GM18873 (cell line): Measurements from ENCODE around the gene SCG5.

Experiments
- ATAC-seq: cut with Tn5 transposase; IDR thresholded peaks from one replicate; pipeline ENCODE4 v1.9.1; 2021; ENCODE audit warnings: mild to moderate bottlenecking, moderate library complexity, moderate number of reproducible peaks; ENCODE audit not compliant: unreplicated experiment, low FRiP score

SCG5 gene

DNA sequence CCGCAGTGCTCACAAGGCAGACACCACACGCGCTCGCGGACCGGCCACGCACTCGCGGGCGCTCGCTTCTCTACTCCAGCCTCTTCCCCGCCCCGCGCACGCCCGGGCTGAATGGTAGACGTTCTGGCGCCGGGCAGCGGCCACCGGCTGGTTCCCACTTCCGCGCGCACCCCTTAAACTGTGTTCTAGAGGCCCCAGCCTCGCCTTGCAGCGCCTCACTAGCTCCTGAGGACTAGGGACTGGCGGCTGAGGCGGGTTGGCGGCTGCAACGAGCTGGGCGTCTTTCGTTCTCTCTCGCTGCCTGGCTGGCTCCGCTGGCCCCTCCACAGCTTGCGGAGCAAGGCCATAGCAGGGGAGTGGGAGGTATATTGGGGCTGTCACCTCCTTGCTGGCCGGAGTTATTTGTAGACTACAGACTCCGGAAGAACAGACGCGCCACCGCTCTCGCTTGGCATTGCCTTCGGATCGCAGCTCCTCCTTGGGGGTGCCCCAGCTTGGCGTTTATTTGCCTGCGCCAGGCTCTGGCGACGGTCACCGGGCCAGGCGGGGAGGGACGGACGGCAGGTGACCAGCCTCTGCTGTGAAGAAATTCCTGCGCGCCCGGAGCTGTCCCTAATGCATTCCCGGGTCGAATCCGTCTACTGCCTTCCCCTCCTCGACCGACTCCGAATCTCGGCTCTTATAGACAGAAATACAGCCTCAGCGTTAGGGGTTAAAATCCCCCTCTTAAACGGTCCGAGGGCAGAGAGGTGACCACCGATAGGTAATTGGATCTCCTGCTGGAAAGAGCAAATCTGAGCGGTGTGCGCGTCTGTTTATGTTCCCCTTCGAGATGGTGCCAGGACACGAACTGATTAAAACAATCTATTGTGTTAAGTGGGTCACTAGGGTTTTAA, 77.6 kb downstream of the SCG5 start:
- no peak for ATAC-seq

DNA sequence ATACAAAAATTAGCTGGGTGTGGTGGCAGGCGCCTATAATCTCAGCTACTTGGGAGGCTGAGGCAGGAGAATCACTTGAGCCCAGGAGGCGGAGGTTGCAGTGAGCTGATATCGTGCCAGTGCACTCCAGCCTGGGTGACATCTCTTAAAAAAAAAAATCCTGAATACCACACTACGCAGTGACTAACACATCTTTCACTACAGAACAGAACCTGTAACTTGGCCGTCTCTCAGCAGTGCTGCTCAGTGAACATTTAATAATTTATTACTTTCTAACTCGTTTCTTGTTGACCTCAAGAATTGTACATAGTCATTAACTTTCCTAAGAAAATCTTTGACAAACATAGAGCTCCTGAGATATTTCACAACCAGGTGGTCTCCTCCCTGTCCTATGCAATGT, 80.1 kb downstream of the SCG5 start:
- no peak for ATAC-seq

DNA sequence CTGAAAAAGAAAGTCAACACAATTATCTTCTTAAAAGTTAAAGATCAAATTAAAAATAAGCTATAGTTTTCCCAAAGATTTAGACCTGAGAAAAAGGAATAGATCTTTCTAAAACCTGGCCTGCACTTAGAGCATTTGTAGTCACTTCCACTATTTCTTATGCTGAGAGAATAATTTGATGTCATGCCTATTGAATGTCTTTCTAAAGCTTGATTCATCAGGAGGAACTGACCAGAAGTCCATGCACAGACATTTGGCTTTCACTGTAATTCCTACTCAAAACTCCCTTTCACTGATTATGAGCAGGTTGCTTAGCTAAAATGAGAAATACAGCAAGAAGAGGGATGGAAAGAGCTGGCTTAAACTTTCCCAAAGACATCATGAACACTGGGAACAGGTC, 80.6 kb downstream of the SCG5 start:
- no peak for ATAC-seq

DNA sequence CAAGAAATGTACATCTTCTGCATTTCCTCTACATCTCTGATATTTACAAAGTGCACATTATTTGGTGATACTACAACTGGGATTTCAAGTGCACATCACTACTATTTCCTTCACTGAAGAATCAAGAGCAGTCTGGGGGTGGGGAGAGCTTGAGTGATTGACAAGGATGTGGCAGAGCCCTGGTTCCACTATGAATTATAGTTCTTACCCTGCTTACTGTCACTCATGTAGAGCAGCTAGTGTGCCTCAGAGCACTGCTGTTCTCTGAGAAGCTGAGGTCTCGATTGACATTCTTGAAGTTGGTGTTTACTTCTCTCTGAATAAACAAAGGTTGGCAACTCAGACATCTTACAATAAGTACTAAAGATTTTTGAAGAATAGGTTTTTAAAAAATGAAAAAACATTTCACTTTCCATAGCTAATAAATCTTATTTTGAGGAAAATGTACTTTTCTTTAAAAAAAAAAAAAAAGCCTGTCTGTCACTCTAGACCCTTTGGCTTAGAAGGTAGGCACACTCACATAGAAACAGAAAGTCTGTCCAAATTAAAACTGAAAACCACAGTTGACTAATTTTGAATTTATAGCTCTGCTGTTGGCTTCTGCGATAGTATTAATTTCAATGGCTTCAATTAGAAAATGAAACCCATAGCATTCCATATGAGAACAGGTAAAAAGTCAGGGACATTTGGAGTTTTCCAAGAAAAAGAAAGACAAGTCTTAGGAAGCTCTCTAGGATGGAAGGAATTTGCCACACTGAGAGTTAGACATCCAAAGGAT, 81.8 kb downstream of the SCG5 start:
- ATAC-seq: peak; percentile 72

DNA sequence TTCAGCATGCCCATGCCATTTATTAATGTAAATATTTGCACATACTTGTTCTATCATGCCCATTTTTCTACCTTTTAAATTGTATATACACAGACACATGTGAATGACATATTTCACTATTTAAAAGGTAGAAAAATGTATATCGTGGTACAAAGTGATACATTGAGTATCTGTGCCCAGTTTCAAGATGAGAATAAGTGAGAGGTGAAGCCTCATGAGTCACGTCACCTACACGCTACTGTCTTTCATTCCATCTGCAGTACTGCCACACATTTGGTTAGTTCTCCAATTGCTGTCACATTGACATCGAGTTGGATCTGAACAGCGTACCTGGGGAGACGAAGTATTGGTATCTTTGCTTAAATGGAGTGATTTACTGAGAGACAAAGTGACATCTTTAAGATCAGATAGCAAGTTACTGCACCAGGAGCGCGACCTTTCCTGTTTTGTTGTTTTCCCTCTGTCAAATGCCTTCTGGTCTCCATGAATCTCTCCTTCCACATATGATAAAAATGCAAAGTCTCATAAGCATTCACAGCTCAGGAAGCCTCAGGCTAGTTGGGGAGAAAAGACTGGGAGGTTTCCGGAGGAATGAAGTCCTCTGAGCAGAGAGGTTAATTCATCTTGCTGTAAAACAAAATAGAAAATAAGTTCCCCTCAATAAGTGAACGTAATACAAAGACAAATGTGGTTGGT, 88.3 kb downstream of the SCG5 start:
- no peak for ATAC-seq

DNA sequence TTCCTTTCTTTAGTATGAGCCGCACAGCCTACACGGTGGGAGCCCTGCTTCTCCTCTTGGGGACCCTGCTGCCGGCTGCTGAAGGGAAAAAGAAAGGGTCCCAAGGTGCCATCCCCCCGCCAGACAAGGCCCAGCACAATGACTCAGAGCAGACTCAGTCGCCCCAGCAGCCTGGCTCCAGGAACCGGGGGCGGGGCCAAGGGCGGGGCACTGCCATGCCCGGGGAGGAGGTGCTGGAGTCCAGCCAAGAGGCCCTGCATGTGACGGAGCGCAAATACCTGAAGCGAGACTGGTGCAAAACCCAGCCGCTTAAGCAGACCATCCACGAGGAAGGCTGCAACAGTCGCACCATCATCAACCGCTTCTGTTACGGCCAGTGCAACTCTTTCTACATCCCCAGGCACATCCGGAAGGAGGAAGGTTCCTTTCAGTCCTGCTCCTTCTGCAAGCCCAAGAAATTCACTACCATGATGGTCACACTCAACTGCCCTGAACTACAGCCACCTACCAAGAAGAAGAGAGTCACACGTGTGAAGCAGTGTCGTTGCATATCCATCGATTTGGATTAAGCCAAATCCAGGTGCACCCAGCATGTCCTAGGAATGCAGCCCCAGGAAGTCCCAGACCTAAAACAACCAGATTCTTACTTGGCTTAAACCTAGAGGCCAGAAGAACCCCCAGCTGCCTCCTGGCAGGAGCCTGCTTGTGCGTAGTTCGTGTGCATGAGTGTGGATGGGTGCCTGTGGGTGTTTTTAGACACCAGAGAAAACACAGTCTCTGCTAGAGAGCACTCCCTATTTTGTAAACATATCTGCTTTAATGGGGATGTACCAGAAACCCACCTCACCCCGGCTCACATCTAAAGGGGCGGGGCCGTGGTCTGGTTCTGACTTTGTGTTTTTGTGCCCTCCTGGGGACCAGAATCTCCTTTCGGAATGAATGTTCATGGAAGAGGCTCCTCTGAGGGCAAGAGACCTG, 89.5 kb downstream of the SCG5 start:
- ATAC-seq: no peak

DNA sequence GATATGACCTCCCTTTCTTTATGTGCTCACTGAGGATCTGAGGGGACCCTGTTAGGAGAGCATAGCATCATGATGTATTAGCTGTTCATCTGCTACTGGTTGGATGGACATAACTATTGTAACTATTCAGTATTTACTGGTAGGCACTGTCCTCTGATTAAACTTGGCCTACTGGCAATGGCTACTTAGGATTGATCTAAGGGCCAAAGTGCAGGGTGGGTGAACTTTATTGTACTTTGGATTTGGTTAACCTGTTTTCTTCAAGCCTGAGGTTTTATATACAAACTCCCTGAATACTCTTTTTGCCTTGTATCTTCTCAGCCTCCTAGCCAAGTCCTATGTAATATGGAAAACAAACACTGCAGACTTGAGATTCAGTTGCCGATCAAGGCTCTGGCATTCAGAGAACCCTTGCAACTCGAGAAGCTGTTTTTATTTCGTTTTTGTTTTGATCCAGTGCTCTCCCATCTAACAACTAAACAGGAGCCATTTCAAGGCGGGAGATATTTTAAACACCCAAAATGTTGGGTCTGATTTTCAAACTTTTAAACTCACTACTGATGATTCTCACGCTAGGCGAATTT, 91.2 kb downstream of the SCG5 start:
- ATAC-seq: no peak

DNA sequence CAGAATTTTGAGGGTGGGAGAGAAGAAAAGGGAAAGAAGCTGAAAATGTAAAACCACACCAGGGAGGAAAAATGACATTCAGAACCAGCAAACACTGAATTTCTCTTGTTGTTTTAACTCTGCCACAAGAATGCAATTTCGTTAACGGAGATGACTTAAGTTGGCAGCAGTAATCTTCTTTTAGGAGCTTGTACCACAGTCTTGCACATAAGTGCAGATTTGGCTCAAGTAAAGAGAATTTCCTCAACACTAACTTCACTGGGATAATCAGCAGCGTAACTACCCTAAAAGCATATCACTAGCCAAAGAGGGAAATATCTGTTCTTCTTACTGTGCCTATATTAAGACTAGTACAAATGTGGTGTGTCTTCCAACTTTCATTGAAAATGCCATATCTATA, 91.8 kb downstream of the SCG5 start:
- no peak for ATAC-seq

DNA sequence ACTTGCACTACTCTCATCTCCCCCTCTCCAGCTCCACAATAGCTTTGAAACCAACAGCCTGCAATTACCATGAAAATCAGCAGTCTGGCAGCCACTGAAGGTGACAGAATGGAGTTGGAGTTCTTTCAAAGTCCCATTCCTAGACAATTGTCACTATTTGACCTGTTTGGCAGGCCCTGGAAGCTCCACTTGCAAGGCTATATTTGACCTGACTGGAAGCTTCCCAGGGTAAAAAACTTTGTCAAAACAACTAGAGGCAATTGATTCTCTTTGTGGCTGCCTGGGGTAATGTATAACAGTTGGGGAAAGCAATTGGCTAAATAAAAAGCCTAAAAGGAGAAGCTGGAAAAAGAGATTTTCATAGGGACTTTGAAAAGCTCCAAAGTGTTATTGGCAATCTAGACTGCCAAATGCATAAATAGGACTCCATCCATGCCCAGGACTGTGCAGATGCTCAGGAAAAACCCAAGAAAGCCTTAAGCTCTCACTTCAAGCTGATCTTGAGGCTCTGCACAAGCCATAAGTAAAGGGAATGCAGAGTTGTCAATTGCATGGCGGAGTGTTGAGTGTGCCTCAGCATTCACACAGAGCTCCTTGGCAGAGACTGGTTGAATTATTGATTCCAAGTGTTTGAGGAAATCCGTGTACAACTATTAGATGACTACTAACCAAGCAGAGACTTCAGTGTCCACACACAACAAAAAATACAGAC, 94.6 kb downstream of the SCG5 start:
- ATAC-seq: no peak

DNA sequence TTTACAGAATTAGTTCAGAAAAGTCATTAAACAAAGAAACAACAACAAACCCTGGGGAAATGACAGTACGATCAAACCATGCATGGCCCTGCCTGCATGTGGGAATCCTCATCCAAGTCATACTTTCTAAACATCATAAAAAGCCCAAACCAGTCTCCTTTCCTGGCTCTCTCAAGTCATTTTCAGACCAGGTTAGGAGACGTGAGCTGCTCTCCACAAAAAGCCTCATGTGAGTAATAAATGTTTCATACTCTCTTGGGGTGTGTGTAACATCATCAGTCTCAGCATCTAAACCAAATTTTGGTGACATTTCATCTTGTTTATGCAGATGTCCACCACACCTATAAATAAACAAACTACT, 95.2 kb downstream of the SCG5 start:
- ATAC-seq: no peak

DNA sequence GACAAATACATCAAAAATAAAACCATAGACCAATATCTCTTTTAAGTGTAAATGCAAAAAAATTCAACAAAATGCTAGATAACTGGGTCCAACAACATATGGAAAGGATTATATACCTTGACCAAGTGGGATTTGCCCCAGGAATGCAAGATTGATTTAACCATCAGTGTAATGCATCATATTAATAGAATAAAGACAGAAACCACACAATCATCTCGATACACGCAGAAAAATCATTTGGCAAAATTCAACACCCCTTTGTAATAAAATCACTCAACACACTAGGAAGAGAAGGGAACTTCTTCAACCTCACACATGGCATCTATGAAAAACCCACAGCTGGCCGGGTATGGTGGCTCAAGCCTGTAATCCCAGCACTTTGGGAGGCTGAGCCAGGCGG, 95.8 kb downstream of the SCG5 start:
- no peak for ATAC-seq

DNA sequence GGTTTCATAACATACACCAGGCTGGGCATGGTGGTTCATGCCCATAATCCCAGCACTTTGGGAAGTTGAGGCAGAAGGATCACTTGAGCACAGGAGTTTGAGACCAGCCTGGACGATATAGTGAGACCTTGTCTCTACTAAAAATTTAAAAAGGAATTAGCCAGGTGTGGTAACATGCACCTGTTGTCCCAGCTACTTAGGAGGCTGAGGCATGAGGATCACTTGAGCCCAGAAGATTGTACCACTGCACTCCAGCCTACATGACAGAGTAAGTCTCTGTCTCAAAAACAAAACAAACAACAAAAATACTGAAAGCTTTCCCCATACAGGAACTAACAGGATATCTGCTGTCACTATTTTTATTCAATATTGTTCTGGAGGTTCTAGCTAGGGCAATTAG, 97.2 kb downstream of the SCG5 start:
- ATAC-seq: no peak

DNA sequence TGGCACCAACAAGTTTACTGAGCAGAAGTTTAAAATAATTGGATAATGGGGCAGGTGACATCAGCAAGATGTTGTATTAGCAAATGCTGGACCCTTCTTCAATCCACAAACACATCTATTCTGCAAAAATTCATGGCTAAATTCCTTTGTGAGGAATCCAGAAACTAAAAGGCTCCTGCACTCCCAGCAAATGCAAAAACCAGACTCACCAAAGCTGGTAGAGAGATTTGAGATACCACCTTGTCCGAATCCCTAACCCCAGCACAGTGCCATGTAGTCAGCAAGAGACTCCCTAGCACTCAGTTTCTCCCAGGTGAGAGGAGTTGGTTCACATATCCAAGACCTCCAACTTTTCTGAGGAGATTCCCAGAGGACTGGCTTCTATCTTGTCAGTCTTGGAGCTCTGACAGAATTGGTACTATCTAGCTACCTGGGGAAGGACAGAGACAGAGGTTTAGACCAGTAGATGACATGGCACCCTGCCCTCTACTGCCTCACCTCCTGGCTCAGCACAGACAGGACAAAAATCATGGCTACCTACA, 98.1 kb downstream of the SCG5 start:
- ATAC-seq: no peak

DNA sequence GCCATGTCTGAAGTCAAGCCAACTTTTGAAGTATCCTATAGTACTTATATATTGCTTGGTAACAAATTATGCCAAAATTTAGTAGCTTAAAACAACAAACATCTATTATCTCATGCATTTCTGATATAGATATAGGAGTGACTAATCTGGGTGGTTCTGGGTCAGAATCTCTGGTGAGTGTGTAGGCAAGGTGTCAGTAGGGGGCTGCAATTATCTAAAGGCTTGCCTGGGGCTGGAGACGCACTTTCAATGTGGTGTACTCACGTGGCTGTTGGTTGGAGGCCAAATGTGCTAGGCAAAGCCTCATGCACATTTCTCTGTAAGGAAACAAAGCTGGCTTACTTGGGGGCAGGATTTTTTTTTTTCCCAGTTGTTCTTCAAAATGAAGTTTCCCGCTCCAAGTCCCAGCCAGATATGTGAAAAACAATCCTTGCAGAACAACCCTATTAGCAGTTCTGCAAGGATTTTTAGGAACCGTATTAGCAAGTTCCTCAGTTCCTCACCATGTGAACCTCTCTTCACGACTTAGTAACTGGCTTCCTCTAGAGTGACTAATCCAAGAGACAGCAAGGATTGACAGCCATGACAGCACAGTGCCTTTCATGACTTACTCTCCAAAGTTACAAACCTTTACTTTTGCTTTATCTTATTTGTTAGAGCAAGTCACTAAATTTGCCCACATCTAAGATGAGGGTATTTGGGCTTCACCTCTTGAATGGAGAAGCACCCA, 102.1 kb downstream of the SCG5 start:
- no peak for ATAC-seq

DNA sequence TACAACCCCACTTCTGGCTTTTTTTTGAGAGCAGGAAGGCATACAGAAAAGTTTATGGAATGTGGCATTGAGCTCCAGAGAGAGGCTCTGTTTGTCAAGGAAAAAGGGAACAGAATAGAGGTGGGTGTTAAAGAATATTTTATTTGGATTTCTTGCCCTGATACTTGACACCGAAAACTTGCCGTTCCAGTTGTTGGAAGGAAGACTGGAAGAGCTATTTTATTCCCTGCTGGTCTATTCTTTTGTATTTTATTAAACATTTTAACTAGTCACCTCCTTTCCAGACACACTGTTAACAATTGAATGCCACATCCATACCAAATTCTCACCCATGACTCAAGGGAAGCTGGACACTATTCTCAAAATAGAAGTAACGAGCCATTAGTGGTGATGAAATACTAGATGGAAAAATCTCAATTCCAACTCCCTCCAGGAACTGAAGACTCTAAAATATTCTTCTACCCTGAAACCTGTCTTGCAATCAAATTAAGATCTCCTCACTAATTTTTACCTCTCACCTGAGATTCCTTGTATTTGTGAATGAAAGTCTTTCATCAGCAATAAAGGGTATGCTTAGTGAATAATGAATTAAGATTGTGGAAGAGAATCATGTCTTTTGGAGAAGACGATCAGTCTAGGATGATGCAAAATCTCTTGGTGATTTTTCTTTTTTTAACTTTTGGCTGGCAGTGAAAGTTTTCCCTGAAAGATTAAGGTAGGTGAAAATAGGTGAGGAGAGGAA, 104.8 kb downstream of the SCG5 start:
- no peak for ATAC-seq
